Neural cell (in vitro differentiated cells): ENCODE measurements around the gene HNRNPF. TPM values are rescaled to one million over a fixed set of nuclear protein-coding genes. Genes with fewer than 3 reads are reported as not detected.
"Not testable (repeated sequence)": the region's sequence is repeated elsewhere in the genome, so short reads cannot be mapped to it uniquely, and the experiment has no call there.

Experiments used
- H2AFZ ChIP-seq: fragments of 200-600, 300-800 bp; sonication (generic), shearing (Covaris generic); 2 replicates; pipeline ENCODE4 v1.6.0; 2014; ENCODE audit warnings: low read depth, mild to moderate bottlenecking, antibody characterized with exemption, low read length, moderate library complexity
- H3F3A ChIP-seq: fragments of 200-600 bp; shearing (Covaris generic); 2 replicates; pipeline ENCODE4 v1.6.1; 2016; ENCODE audit warnings: mild to moderate bottlenecking, moderate library complexity, mixed read lengths, antibody characterized with exemption, low read length; ENCODE audit not compliant: insufficient read depth, poor library complexity, severe bottlenecking
- H3K27ac ChIP-seq: fragments of 200-600, 300-800 bp; sonication (generic), shearing (Covaris generic); 2 replicates; pipeline ENCODE4 v1.5.1; 2014; ENCODE audit warnings: mild to moderate bottlenecking, low read length, moderate library complexity
- H3K27me3 ChIP-seq: fragments of 300-800, 200-600 bp; sonication (generic), shearing (Covaris generic); 2 replicates; pipeline ENCODE4 v1.6.0; 2014; ENCODE audit warnings: mild to moderate bottlenecking, low read depth, low read length, moderate library complexity; ENCODE audit not compliant: insufficient read depth
- H3K36me3 ChIP-seq: fragments of 300-800, 200-600 bp; sonication (generic), shearing (Covaris generic); 2 replicates; pipeline ENCODE4 v1.5.1; 2014; ENCODE audit warnings: mild to moderate bottlenecking, antibody characterized with exemption, low read length, moderate library complexity; ENCODE audit not compliant: insufficient read depth
- H3K4me2 ChIP-seq: fragments of 300-800, 200-600 bp; sonication (generic), shearing (Covaris generic); 2 replicates; pipeline ENCODE4 v1.6.0; 2014; ENCODE audit warnings: mild to moderate bottlenecking, low read length
- H3K4me3 ChIP-seq: fragments of 300-800, 200-600 bp; sonication (generic), shearing (Covaris generic); 2 replicates; pipeline ENCODE4 v1.5.1; 2014; ENCODE audit warnings: mild to moderate bottlenecking, low read length, moderate library complexity
- H3K79me2 ChIP-seq: fragments of 200-600 bp; shearing (Covaris generic); replicated peaks from 2 replicates; pipeline ENCODE4 v1.6.0; 2014; ENCODE audit warnings: mild to moderate bottlenecking, low read length, moderate library complexity; ENCODE audit not compliant: insufficient read depth
- H3K9ac ChIP-seq: fragments of 300-800, 200-600 bp; sonication (generic), shearing (Covaris generic); 2 replicates; pipeline ENCODE4 v1.6.1; 2016; ENCODE audit warnings: mild to moderate bottlenecking, low read length, mixed read lengths
- H3K9me2 ChIP-seq: fragments of 200-600 bp; shearing (Covaris generic); 2 replicates; pipeline ENCODE4 v1.6.1; 2016; ENCODE audit warnings: mild to moderate bottlenecking, low read length, mixed read lengths; ENCODE audit not compliant: insufficient read depth
- H3K9me3 ChIP-seq: fragments of 200-600, 300-800 bp; sonication (generic), shearing (Covaris generic); 2 replicates; pipeline ENCODE4 v1.6.1; 2016; ENCODE audit warnings: mild to moderate bottlenecking, mixed run types, low read length, moderate library complexity, mixed read lengths
- H4K20me1 ChIP-seq: fragments of 200-600 bp; shearing (Covaris generic); 2 replicates; pipeline ENCODE4 v1.6.1; 2016; ENCODE audit warnings: mild to moderate bottlenecking, mixed run types; ENCODE audit not compliant: insufficient read depth
- EP300 ChIP-seq: fragments of 450-650 bp; conservative IDR thresholded peaks from 2 replicates; pipeline ENCODE4 v1.6.1; 2014; ENCODE audit warnings: antibody characterized with exemption, mild to moderate bottlenecking, moderate library complexity; ENCODE audit not compliant: poor library complexity, severe bottlenecking
- EZH2 ChIP-seq: fragments of 200-600, 300-800 bp; shearing (Covaris generic), sonication (generic); IDR thresholded peaks from 2 replicates; pipeline ENCODE4 v1.6.1; 2014; ENCODE audit warnings: antibody characterized with exemption, low read length, borderline replicate concordance, mild to moderate bottlenecking; ENCODE audit not compliant: insufficient read depth, poor library complexity, severe bottlenecking
- MXI1 ChIP-seq: fragments of 450-650 bp; conservative IDR thresholded peaks from 2 replicates; pipeline ENCODE4 v1.6.1; 2014; ENCODE audit warnings: antibody characterized with exemption, mild to moderate bottlenecking; ENCODE audit not compliant: poor library complexity, severe bottlenecking
- POLR2AphosphoS5 ChIP-seq: IDR thresholded peaks from 2 replicates; pipeline ENCODE4 v1.6.1; 2012
- RAD21 ChIP-seq: fragments of 450-650 bp; conservative IDR thresholded peaks from 2 replicates; pipeline ENCODE4 v1.6.1; 2014; ENCODE audit warnings: antibody characterized with exemption, mild to moderate bottlenecking, moderate library complexity
- SMC3 ChIP-seq: fragments of 450-650 bp; conservative IDR thresholded peaks from 2 replicates; pipeline ENCODE4 v1.6.1; 2014; ENCODE audit warnings: antibody characterized with exemption, mild to moderate bottlenecking, moderate library complexity; ENCODE audit not compliant: poor library complexity
- TAF1 ChIP-seq: IDR thresholded peaks from 2 replicates; pipeline ENCODE4 v1.6.1; 2012; ENCODE audit warnings: low read depth
- polyA plus RNA-seq: library from polyadenylated mRNA; depleted of rRNA; stranded (reverse); fragments of >200 nt; gene quantifications from 2 replicates; pipeline ENCODE4 v1.2.3, GENCODE V29; 2014
- TF ChIP-seq, protein P1 (sequence below): IDR thresholded peaks from 2 replicates; pipeline ENCODE4 v1.6.1; 2012; ENCODE audit warnings: borderline replicate concordance
- TF ChIP-seq, protein P2 (sequence below): fragments of 450-650 bp; IDR thresholded peaks from 2 replicates; pipeline ENCODE4 v1.5.1; 2014; ENCODE audit warnings: antibody characterized with exemption, mild to moderate bottlenecking, moderate library complexity; ENCODE audit not compliant: poor library complexity, severe bottlenecking

The HNRNPF gene
- polyA plus RNA-seq, 1 donor from 2014 or later = 65.0 TPM

DNA sequence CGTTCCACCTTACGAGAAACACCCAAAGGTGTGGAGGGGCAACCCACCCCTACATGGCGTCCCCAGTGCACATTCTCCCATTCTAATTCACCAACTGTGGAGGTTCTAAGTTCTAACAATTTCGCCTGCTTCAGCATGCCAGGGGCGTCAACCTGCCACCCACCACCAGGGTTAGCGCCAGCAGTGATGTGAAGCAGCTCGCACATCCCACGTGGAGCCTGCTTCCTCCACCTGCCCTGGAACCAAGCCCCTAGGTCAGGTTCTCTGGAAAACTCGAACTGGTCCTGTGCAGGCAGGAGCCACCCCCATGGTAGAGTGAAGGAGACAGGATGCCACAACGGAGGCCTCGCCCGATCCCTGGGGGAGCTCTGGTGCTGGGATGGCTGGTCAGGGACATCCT is 70.9 kb downstream of the HNRNPF start:
- Histone ChIP-seq H3F3A (no peaks in the 10 kb centered on the region), H3K4me3 (no peak overlapping the region), H3K27ac (no peak overlapping the region), H3K9ac (no peak overlapping the region), H3K4me2 (no peak overlapping the region), H3K9me2 (no peaks in the 10 kb centered on the region), H4K20me1 (no peaks in the 10 kb centered on the region), H3K27me3 (no peaks in the 10 kb centered on the region), H3K9me3 (no peaks in the 10 kb centered on the region), H3K36me3 (no peaks in the 10 kb centered on the region), H3K79me2 (no peaks in the 10 kb centered on the region), H2AFZ (no peak overlapping the region)
- no peak for TF ChIP-seq POLR2AphosphoS5
- no peak for TF ChIP-seq SMC3
- no peak for TF ChIP-seq TAF1
- TF ChIP-seq, protein P1, sequence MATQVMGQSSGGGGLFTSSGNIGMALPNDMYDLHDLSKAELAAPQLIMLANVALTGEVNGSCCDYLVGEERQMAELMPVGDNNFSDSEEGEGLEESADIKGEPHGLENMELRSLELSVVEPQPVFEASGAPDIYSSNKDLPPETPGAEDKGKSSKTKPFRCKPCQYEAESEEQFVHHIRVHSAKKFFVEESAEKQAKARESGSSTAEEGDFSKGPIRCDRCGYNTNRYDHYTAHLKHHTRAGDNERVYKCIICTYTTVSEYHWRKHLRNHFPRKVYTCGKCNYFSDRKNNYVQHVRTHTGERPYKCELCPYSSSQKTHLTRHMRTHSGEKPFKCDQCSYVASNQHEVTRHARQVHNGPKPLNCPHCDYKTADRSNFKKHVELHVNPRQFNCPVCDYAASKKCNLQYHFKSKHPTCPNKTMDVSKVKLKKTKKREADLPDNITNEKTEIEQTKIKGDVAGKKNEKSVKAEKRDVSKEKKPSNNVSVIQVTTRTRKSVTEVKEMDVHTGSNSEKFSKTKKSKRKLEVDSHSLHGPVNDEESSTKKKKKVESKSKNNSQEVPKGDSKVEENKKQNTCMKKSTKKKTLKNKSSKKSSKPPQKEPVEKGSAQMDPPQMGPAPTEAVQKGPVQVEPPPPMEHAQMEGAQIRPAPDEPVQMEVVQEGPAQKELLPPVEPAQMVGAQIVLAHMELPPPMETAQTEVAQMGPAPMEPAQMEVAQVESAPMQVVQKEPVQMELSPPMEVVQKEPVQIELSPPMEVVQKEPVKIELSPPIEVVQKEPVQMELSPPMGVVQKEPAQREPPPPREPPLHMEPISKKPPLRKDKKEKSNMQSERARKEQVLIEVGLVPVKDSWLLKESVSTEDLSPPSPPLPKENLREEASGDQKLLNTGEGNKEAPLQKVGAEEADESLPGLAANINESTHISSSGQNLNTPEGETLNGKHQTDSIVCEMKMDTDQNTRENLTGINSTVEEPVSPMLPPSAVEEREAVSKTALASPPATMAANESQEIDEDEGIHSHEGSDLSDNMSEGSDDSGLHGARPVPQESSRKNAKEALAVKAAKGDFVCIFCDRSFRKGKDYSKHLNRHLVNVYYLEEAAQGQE = no peak
- no peak for TF ChIP-seq EZH2
- TF ChIP-seq MXI1 = no peak
- TF ChIP-seq EP300 = no peak
- TF ChIP-seq, protein P2, sequence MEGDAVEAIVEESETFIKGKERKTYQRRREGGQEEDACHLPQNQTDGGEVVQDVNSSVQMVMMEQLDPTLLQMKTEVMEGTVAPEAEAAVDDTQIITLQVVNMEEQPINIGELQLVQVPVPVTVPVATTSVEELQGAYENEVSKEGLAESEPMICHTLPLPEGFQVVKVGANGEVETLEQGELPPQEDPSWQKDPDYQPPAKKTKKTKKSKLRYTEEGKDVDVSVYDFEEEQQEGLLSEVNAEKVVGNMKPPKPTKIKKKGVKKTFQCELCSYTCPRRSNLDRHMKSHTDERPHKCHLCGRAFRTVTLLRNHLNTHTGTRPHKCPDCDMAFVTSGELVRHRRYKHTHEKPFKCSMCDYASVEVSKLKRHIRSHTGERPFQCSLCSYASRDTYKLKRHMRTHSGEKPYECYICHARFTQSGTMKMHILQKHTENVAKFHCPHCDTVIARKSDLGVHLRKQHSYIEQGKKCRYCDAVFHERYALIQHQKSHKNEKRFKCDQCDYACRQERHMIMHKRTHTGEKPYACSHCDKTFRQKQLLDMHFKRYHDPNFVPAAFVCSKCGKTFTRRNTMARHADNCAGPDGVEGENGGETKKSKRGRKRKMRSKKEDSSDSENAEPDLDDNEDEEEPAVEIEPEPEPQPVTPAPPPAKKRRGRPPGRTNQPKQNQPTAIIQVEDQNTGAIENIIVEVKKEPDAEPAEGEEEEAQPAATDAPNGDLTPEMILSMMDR = no peak
- no peak for TF ChIP-seq RAD21

DNA sequence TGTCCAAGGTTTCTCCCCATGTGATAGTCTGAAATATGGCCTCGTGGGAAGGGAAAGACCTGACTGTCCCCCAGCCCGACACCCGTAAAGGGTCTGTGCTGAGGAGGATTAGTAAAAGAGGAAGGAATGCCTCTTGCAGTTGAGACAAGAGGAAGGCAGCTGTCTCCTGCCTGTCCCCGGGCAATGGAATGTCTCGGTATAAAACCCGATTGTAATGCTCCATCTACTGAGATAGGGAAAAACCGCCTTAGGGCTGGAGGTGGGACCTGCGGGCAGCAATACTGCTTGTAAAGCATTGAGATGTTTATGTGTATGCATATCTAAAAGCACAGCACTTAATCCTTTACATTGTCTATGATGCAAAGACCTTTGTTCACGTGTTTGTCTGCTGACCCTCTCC is 71.5 kb downstream of the HNRNPF start:
- not testable (repeated sequence) for H3K27me3 ChIP-seq, H2AFZ ChIP-seq, H3K9me3 ChIP-seq, H3K36me3 ChIP-seq, H3K9ac ChIP-seq, H3K4me2 ChIP-seq, H3K79me2 ChIP-seq, H3K4me3 ChIP-seq, H4K20me1 ChIP-seq, H3K27ac ChIP-seq, H3F3A ChIP-seq, H3K9me2 ChIP-seq

DNA sequence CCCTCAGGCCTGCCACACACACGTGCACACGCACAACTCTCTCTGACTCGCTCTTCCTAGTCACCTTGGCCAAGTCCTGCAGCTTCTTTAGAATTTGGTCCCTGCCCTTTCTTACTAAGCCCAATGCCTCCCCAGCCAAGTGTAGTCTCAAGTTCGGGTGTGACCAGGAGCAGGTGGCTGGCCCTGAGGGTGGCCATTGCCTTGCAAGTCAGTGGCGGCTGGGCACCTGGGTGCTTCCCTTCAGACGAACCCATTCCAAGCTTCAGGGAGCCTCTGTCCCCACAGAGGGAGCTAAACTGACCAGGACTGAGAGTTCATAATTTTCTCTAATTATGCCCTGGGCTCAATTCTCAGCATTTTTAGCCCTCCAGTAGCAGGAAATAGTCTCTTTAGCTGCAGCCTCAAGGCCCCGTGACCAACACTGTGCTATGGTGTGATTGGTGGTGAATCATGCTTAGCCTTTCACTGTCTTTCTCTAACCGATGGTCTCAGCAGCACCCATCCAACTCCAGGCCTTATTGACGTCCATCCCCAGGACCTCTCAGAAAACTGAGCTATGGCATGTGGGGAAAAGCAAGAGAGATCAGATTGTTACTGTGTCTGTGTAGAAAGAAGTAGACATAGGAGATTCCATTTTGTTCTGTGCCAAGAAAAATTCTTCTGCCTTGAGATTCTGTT is 72.2 kb downstream of the HNRNPF start:
- H3K27ac ChIP-seq = no peak overlapping the region
- TF ChIP-seq POLR2AphosphoS5 (no peak), MXI1 (no peak)

More for the DNA sequence above, 72.2 kb downstream of the HNRNPF start:
- Histone ChIP-seq H3K9me2 (no peaks in the 10 kb centered on the region), H3K27me3 (no peaks in the 10 kb centered on the region), H3K9ac (no peak overlapping the region), H3K79me2 (no peaks in the 10 kb centered on the region), H3K9me3 (no peaks in the 10 kb centered on the region), H2AFZ (no peak overlapping the region), H3K36me3 (no peaks in the 10 kb centered on the region), H3K4me3 (no peak overlapping the region), H3F3A (no peaks in the 10 kb centered on the region), H3K4me2 (no peak overlapping the region), H4K20me1 (no peaks in the 10 kb centered on the region)
